ENCODE results near the gene TNFSF11. TPM values are rescaled to one million over a fixed set of nuclear protein-coding genes. Genes with fewer than 3 reads are reported as not detected.
A peak's percentile ranks its signal among the peaks of the same experiment; 100 is the strongest.

The TNFSF11 gene
- total and polyA plus RNA-seq, 2 experiments from 2014 or later = not detected

- Histone ChIP-seq H2AFZ (no peak overlapping the region), H3K4me3 (no peak overlapping the region), H3K9ac (no peak overlapping the region), H3K9me2 (ENCODE audit: insufficient read depth) (no peaks in the 10 kb centered on the region), H3K79me2 (ENCODE audit: insufficient read depth) (no peaks in the 10 kb centered on the region), H3F3A (ENCODE audit: insufficient read depth) (no peaks in the 10 kb centered on the region), H3K9me3 (ENCODE audit: low read depth) (no peaks in the 10 kb centered on the region), H3K36me3 (ENCODE audit: low read depth) (no peaks in the 10 kb centered on the region), H3K27ac (no peak overlapping the region), H3K4me1 (ENCODE audit: insufficient read depth) (no peaks in the 10 kb centered on the region), H3K4me2 (ENCODE audit: unreplicated experiment) (no peak overlapping the region), H3K27me3 (replicated peaks; ENCODE audit: insufficient read depth) (peaks cover 58% of the 10 kb centered on the region), H4K20me1 (ENCODE audit: insufficient read depth) (no peaks in the 10 kb centered on the region)
- TF ChIP-seq EZH2 (IDR thresholded peaks at IDR 0.05; ENCODE audit: insufficient read depth, poor library complexity, severe bottlenecking) = no peak
- TF ChIP-seq EZH2phosphoT487 (IDR thresholded peaks at IDR 0.05; ENCODE audit: insufficient read depth, low read depth) = no peak
- DNase-seq = no peak
- in situ Hi-C loops (cut with MboI) = no loop called here
- 71 to 95% methylated on average over 1 of the region's 1 CpG for WGBS, 2 experiments (ENCODE audit: low coverage in 1 of 2, low lambda C conversion rate in 2 of 2, missing lambda C conversion rate in 2 of 2)
These were observed 78.9 kb downstream of the TNFSF11 start for GRCh38 chr13:42652642-42653415.

- in situ Hi-C loops (cut with MboI) = no loop called here
- TF ChIP-seq EZH2phosphoT487 (IDR thresholded peaks at IDR 0.05; ENCODE audit: insufficient read depth, low read depth) (no peak), EZH2 (IDR thresholded peaks at IDR 0.05; ENCODE audit: insufficient read depth, poor library complexity, severe bottlenecking) (no peak)
- Histone ChIP-seq H3K9ac (no peak overlapping the region), H3K4me1 (ENCODE audit: insufficient read depth) (no peaks in the 10 kb centered on the region), H3K36me3 (ENCODE audit: low read depth) (no peaks in the 10 kb centered on the region), H3K79me2 (ENCODE audit: insufficient read depth) (no peaks in the 10 kb centered on the region), H3K4me2 (ENCODE audit: unreplicated experiment) (no peak overlapping the region), H3K27me3 (replicated peaks; ENCODE audit: insufficient read depth) (peaks cover 61% of the 10 kb centered on the region), H3K4me3 (no peak overlapping the region), H3K9me3 (ENCODE audit: low read depth) (no peaks in the 10 kb centered on the region), H4K20me1 (ENCODE audit: insufficient read depth) (no peaks in the 10 kb centered on the region), H3K9me2 (ENCODE audit: insufficient read depth) (no peaks in the 10 kb centered on the region), H2AFZ (no peak overlapping the region), H3F3A (ENCODE audit: insufficient read depth) (no peaks in the 10 kb centered on the region), H3K27ac (no peak overlapping the region)
- DNase-seq = no peak
- 66 to 76% methylated on average over 3 of the region's 3 CpGs for WGBS, 2 experiments (ENCODE audit: low coverage in 1 of 2, low lambda C conversion rate in 2 of 2, missing lambda C conversion rate in 2 of 2)
These were observed 79.7 kb downstream of the TNFSF11 start for GRCh38 chr13:42653679-42654078.

GRCh38 chr13:42654212-42654611, 80.3 kb downstream of the TNFSF11 start:
- H2AFZ ChIP-seq = no peak overlapping the region
- H3K9me3 ChIP-seq (ENCODE audit: low read depth) = no peaks in the 10 kb centered on the region
- no peaks in the 10 kb centered on the region for H3K9me2 ChIP-seq (ENCODE audit: insufficient read depth)
- peaks cover 61% of the 10 kb centered on the region for H3K27me3 ChIP-seq (replicated peaks; ENCODE audit: insufficient read depth)
- H3F3A ChIP-seq (ENCODE audit: insufficient read depth) = no peaks in the 10 kb centered on the region
- no peaks in the 10 kb centered on the region for H3K79me2 ChIP-seq (ENCODE audit: insufficient read depth)
- no peak for TF ChIP-seq EZH2phosphoT487 (IDR thresholded peaks at IDR 0.05; ENCODE audit: insufficient read depth, low read depth)
- TF ChIP-seq EZH2 (IDR thresholded peaks at IDR 0.05; ENCODE audit: insufficient read depth, poor library complexity, severe bottlenecking) = no peak
- no peak overlapping the region for H3K27ac ChIP-seq
- in situ Hi-C loops (cut with MboI) = no loop called here
- H3K4me1 ChIP-seq (ENCODE audit: insufficient read depth) = no peaks in the 10 kb centered on the region
- no peak for DNase-seq
- no peak overlapping the region for H3K9ac ChIP-seq
- no peak overlapping the region for H3K4me3 ChIP-seq
- no peaks in the 10 kb centered on the region for H3K36me3 ChIP-seq (ENCODE audit: low read depth)
- no peak overlapping the region for H3K4me2 ChIP-seq (ENCODE audit: unreplicated experiment)
- no peaks in the 10 kb centered on the region for H4K20me1 ChIP-seq (ENCODE audit: insufficient read depth)

GRCh38 chr13:42654722-42655121, 80.8 kb downstream of the TNFSF11 start:
- 6 to 13% methylated on average over 1 of the region's 1 CpG for WGBS, 2 experiments (ENCODE audit: low coverage in 1 of 2, low lambda C conversion rate in 2 of 2, missing lambda C conversion rate in 2 of 2)
- TF ChIP-seq EZH2 (IDR thresholded peaks at IDR 0.05; ENCODE audit: insufficient read depth, poor library complexity, severe bottlenecking) (no peak), EZH2phosphoT487 (IDR thresholded peaks at IDR 0.05; ENCODE audit: insufficient read depth, low read depth) (no peak)
- peak; percentile 43 for DNase-seq
- Histone ChIP-seq H3K27ac (no peak overlapping the region), H3K9me2 (ENCODE audit: insufficient read depth) (no peaks in the 10 kb centered on the region), H3K9ac (no peak overlapping the region), H3K4me2 (ENCODE audit: unreplicated experiment) (no peak overlapping the region), H3K9me3 (ENCODE audit: low read depth) (no peaks in the 10 kb centered on the region), H2AFZ (no peak overlapping the region), H3K79me2 (ENCODE audit: insufficient read depth) (no peaks in the 10 kb centered on the region), H3K4me1 (ENCODE audit: insufficient read depth) (no peaks in the 10 kb centered on the region), H3K27me3 (replicated peaks; ENCODE audit: insufficient read depth) (peaks cover 64% of the 10 kb centered on the region), H3K36me3 (ENCODE audit: low read depth) (no peaks in the 10 kb centered on the region), H3F3A (ENCODE audit: insufficient read depth) (no peaks in the 10 kb centered on the region), H4K20me1 (ENCODE audit: insufficient read depth) (no peaks in the 10 kb centered on the region), H3K4me3 (no peak overlapping the region)
- in situ Hi-C loops (cut with MboI) = no loop called here
